Astrocyte (in vitro differentiated cells and primary cell): ENCODE measurements around the gene MCTP1. TPM values are rescaled to one million over a fixed set of nuclear protein-coding genes. Genes with fewer than 3 reads are reported as not detected.

Source experiments
- DNase-seq: peaks from one replicate; pipeline ENCODE4 v3.0.0-alpha.2; 2010; ENCODE audit warnings: low read depth
- FAIRE-seq: peaks from 2 replicates; lab custom pipeline; 2011; peaks lifted over from hg19 to GRCh38; lab: Jason Lieb, UNC
- H2AFZ ChIP-seq: 2 replicates; pipeline ENCODE4 v1.6.0; 2012; ENCODE audit warnings: low read depth, low read length, inconsistent platforms
- H3K27ac ChIP-seq: 2 replicates; pipeline ENCODE4 v1.5.1; 2011; ENCODE audit warnings: low read depth, low read length, inconsistent platforms
- H3K27me3 ChIP-seq: 2 replicates; pipeline ENCODE4 v1.6.0; 2011; ENCODE audit warnings: low read length, inconsistent platforms; ENCODE audit not compliant: insufficient read depth
- H3K36me3 ChIP-seq: 2 replicates; pipeline ENCODE4 v1.5.1; 2011; ENCODE audit warnings: low read length, inconsistent platforms; ENCODE audit not compliant: insufficient read depth
- H3K4me1 ChIP-seq: 2 replicates; pipeline ENCODE4 v1.5.1; 2011; ENCODE audit warnings: low read length, inconsistent platforms; ENCODE audit not compliant: insufficient read depth
- H3K4me2 ChIP-seq: 2 replicates; pipeline ENCODE4 v1.6.0; 2012; ENCODE audit warnings: low read length, inconsistent platforms
- H3K4me3 ChIP-seq: 2 replicates; pipeline ENCODE4 v1.5.1; 2011; ENCODE audit warnings: low read depth, mild to moderate bottlenecking, low read length, inconsistent platforms; ENCODE audit not compliant: insufficient read depth
- H3K79me2 ChIP-seq: 2 replicates; pipeline ENCODE4 v1.6.0; 2012; ENCODE audit warnings: mild to moderate bottlenecking, low read length, inconsistent platforms; ENCODE audit not compliant: insufficient read depth
- H3K9ac ChIP-seq: 2 replicates; pipeline ENCODE4 v1.6.0; 2012; ENCODE audit warnings: mild to moderate bottlenecking, low read length, inconsistent platforms
- H3K9me3 ChIP-seq: 2 replicates; pipeline ENCODE4 v1.5.1; 2012; ENCODE audit warnings: low read depth, mild to moderate bottlenecking, low read length, inconsistent platforms; ENCODE audit not compliant: insufficient read depth
- H4K20me1 ChIP-seq: 2 replicates; pipeline ENCODE4 v1.6.0; 2012; ENCODE audit warnings: low read length, inconsistent platforms; ENCODE audit not compliant: insufficient read depth
- H3K27ac Mint-ChIP-seq: one replicate; pipeline ENCODE4 v1.8.0; 2021; ENCODE audit warnings: mild to moderate bottlenecking, mixed read lengths; ENCODE audit not compliant: unreplicated experiment
- H3K27me3 Mint-ChIP-seq: one replicate; pipeline ENCODE4 v1.8.0; 2021; ENCODE audit warnings: low read depth, mixed read lengths; ENCODE audit not compliant: unreplicated experiment
- H3K36me3 Mint-ChIP-seq: one replicate; pipeline ENCODE4 v1.8.0; 2021; ENCODE audit warnings: low read depth, mixed read lengths; ENCODE audit not compliant: unreplicated experiment
- H3K4me1 Mint-ChIP-seq: one replicate; pipeline ENCODE4 v1.8.0; 2021; ENCODE audit warnings: low read depth, mixed read lengths; ENCODE audit not compliant: unreplicated experiment
- H3K4me3 Mint-ChIP-seq: one replicate; pipeline ENCODE4 v1.8.0; 2021; ENCODE audit warnings: mild to moderate bottlenecking, moderate library complexity, mixed read lengths; ENCODE audit not compliant: unreplicated experiment
- H3K9me3 Mint-ChIP-seq: one replicate; pipeline ENCODE4 v1.8.0; 2021; ENCODE audit warnings: mild to moderate bottlenecking, mixed read lengths; ENCODE audit not compliant: unreplicated experiment
- EZH2 ChIP-seq: IDR thresholded peaks from 2 replicates; pipeline ENCODE4 v1.6.1; 2012; ENCODE audit warnings: mild to moderate bottlenecking, low read length, inconsistent platforms; ENCODE audit not compliant: insufficient read depth
- total RNA-seq: library from RNA; stranded (reverse); gene quantifications from 2 replicates; pipeline ENCODE4 v1.2.1, GENCODE V29; 2021
- TF ChIP-seq, protein P1 (sequence below): IDR thresholded peaks from 2 replicates; pipeline ENCODE4 v1.5.1; 2011; ENCODE audit warnings: low read depth, mild to moderate bottlenecking, inconsistent platforms, low read length, moderate library complexity; ENCODE audit not compliant: insufficient read depth

The MCTP1 gene
- total RNA-seq, 1 donor from 2014 or later, result 40.6 TPM

DNA sequence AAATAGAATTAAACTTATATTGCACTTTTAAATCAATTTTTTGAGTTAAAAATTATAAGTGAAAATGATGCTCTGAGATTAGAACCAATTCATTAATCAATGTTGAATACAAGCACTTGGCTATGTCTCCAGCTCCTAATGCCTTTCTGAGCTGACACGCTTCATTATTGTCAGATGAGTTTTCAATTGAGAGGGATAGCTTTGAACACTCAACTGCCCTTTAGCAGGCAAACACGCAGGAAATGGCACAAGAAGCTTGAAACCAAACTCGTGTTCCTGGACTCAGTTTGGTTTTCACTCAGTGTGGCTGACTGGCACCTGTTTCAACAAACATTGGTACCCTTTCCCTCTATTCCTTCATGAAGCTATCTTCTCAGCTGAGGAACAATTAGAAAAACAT is 109.8 kb downstream of the MCTP1 start:
- H3K4me3 Mint-ChIP-seq, result no peak overlapping the region
- peaks cover 10% of the 10 kb centered on the region for H3K9me3 Mint-ChIP-seq
- no peaks in the 10 kb centered on the region for H3K36me3 Mint-ChIP-seq
- no peaks in the 10 kb centered on the region for H3K36me3 ChIP-seq
- H3K4me1 Mint-ChIP-seq, result peaks cover 32% of the 10 kb centered on the region
- no peak overlapping the region for H3K27ac Mint-ChIP-seq
- no peaks in the 10 kb centered on the region for H3K27me3 ChIP-seq
- H3K9ac ChIP-seq, result no peak overlapping the region
- H3K9me3 ChIP-seq, result no peaks in the 10 kb centered on the region
- H3K4me2 ChIP-seq, result no peak overlapping the region
- TF ChIP-seq EZH2, result no peak
- TF ChIP-seq, protein P1, sequence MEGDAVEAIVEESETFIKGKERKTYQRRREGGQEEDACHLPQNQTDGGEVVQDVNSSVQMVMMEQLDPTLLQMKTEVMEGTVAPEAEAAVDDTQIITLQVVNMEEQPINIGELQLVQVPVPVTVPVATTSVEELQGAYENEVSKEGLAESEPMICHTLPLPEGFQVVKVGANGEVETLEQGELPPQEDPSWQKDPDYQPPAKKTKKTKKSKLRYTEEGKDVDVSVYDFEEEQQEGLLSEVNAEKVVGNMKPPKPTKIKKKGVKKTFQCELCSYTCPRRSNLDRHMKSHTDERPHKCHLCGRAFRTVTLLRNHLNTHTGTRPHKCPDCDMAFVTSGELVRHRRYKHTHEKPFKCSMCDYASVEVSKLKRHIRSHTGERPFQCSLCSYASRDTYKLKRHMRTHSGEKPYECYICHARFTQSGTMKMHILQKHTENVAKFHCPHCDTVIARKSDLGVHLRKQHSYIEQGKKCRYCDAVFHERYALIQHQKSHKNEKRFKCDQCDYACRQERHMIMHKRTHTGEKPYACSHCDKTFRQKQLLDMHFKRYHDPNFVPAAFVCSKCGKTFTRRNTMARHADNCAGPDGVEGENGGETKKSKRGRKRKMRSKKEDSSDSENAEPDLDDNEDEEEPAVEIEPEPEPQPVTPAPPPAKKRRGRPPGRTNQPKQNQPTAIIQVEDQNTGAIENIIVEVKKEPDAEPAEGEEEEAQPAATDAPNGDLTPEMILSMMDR, result no peak
- no peak overlapping the region for H3K4me3 ChIP-seq
- no peaks in the 10 kb centered on the region for H4K20me1 ChIP-seq
- no peak for FAIRE-seq
- H3K27me3 Mint-ChIP-seq, result no peaks in the 10 kb centered on the region
- peaks cover 17% of the 10 kb centered on the region for H3K4me1 ChIP-seq
- H2AFZ ChIP-seq, result no peak overlapping the region
- no peaks in the 10 kb centered on the region for H3K79me2 ChIP-seq
- H3K27ac ChIP-seq, result no peak overlapping the region
- DNase-seq, result no peak

DNA sequence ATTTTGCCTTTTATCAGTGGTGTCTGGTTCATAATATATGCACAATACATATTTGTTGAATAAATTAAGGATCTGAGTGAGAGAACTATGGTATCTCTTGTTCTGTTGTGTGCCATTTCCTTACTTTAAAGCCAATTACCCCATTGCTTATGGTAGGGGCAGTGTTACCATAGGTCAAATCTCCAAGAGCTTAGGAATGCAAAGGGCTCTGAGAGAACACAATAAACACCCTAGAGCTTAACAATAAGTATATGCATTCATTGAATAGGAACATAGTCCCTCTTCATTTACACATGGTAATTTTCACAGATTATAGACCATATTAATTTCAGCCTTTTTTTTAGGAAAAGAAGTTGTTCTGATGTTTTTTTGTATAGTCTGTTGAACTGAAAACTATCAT is 112.2 kb downstream of the MCTP1 start:
- H3K79me2 ChIP-seq, result no peaks in the 10 kb centered on the region
- no peak overlapping the region for H3K9ac ChIP-seq
- H2AFZ ChIP-seq, result no peak overlapping the region
- no peaks in the 10 kb centered on the region for H3K27me3 Mint-ChIP-seq
- DNase-seq, result no peak
- H3K9me3 ChIP-seq, result no peaks in the 10 kb centered on the region
- no peak overlapping the region for H3K4me3 Mint-ChIP-seq
- H3K36me3 Mint-ChIP-seq, result no peaks in the 10 kb centered on the region
- no peaks in the 10 kb centered on the region for H3K36me3 ChIP-seq
- no peak overlapping the region for H3K27ac Mint-ChIP-seq
- no peaks in the 10 kb centered on the region for H3K27me3 ChIP-seq
- peaks cover 25% of the 10 kb centered on the region for H3K9me3 Mint-ChIP-seq
- peaks cover 5% of the 10 kb centered on the region for H3K4me1 ChIP-seq
- TF ChIP-seq, protein P1, result no peak
- TF ChIP-seq EZH2, result no peak
- peaks cover 11% of the 10 kb centered on the region for H3K4me1 Mint-ChIP-seq
- no peaks in the 10 kb centered on the region for H4K20me1 ChIP-seq
- H3K4me3 ChIP-seq, result no peak overlapping the region
- H3K27ac ChIP-seq, result no peak overlapping the region
- no peak for FAIRE-seq
- no peak overlapping the region for H3K4me2 ChIP-seq

DNA sequence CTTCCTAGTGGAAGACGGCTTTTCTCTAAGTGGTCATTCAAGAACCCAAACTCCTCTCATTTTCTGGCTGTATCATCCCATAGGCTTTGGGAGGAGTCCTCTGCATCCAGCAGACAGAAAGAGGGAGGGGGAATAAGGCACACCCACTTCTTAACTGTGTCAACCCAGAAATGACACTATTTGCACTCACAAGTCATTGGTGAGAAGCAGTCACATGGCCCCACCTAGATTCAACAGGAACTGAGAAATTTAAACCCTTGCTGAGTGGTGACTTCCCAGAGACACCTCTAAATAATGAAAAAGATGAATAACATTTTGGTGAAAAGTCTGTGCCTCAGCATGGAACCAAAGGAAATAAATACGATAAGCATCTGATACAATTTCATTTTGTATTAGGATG is 120.0 kb downstream of the MCTP1 start:
- H3K4me3 Mint-ChIP-seq, result no peak overlapping the region
- H3K9me3 Mint-ChIP-seq, result peaks cover 13% of the 10 kb centered on the region
- TF ChIP-seq, protein P1, result no peak
- TF ChIP-seq EZH2, result no peak
- DNase-seq (no peak), FAIRE-seq (no peak)
- no peaks in the 10 kb centered on the region for H3K9me3 ChIP-seq
- H3K27me3 Mint-ChIP-seq, result no peaks in the 10 kb centered on the region
- no peaks in the 10 kb centered on the region for H3K36me3 ChIP-seq
- no peak overlapping the region for H2AFZ ChIP-seq
- no peak overlapping the region for H3K9ac ChIP-seq
- no peaks in the 10 kb centered on the region for H3K27me3 ChIP-seq
- H3K4me1 Mint-ChIP-seq, result no peaks in the 10 kb centered on the region
- no peaks in the 10 kb centered on the region for H3K79me2 ChIP-seq
- no peak overlapping the region for H3K4me3 ChIP-seq
- H3K4me2 ChIP-seq, result no peak overlapping the region
- no peaks in the 10 kb centered on the region for H3K4me1 ChIP-seq
- no peaks in the 10 kb centered on the region for H3K36me3 Mint-ChIP-seq
- H3K27ac Mint-ChIP-seq, result no peak overlapping the region
- no peak overlapping the region for H3K27ac ChIP-seq
- no peaks in the 10 kb centered on the region for H4K20me1 ChIP-seq
